ENCODE data around the gene PLEKHG7. TPM values are rescaled to one million over a fixed set of nuclear protein-coding genes. Genes with fewer than 3 reads are reported as not detected.

PLEKHG7 gene
- total and polyA plus RNA-seq, 2 of the 8 experiments (the other 6 are each of a cell fraction or from before 2014, with no cell fraction given): not detected

- no peak for TF ChIP-seq USF2 (IDR thresholded peaks at IDR 0.05; ENCODE audit: low read length)
Observed at GRCh38 chr12:92673756-92674155, 29.0 kb upstream of the PLEKHG7 start (continued).

Measured in H1 (cell line).